ENCODE results near the gene SPOCD1.

The SPOCD1 gene

DNA sequence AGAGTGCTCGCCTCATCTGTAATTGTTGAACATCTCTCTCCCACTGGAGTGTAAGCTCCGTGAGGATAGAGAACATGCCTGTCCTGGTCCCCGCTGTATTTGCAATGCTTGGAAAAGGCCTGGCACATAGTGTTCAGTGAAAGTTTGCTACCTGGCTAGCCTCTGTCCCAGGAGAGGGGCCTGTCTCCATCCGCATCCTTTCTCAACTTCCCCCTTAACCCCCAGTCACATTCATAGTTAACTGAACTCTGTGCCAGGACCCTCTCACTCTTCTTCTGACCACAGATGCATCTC lies 15.2 kb downstream of the SPOCD1 start:
- DNase-seq (ENCODE audit: low read depth, low spot score), result no peak

DNA sequence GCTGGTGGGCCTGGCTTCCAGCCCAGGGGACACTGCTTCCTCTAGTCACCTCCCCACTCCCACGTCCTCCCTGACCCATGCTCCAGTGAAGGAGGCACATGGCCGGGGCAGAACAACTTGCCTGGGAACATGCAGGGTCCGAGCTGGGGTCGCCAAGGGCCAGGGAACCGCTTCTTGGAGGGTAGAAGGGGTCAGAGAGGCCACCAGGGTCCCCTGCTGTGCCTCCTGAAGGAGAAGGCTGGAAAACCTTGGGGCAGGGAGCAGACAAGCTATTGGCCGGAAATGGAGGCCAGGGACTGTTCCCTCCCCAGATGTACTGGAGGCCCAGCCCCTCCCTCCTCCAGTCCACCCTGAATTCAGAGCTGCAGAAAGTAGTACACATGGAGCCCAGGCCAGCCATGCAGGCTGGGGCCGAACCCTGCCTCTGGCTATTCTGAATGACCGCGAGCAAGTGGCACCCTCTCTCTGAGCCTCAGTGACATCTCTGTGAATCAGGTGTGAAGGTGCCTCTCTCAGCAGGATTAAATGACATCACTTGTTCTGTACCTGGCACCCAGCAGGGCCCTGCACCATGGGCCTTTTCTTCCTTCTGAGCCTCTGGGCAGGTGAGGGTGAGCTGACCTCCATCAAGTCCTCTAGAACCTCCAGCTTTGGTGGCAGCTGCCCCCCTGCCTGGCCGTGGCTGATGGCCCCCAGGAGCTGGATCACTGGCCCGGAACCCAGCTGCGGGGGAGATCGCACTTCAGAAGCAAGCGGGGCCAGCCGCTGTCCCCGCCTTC lies 15.7 kb downstream of the SPOCD1 start:
- no peak for DNase-seq (ENCODE audit: low read depth, low spot score)

DNA sequence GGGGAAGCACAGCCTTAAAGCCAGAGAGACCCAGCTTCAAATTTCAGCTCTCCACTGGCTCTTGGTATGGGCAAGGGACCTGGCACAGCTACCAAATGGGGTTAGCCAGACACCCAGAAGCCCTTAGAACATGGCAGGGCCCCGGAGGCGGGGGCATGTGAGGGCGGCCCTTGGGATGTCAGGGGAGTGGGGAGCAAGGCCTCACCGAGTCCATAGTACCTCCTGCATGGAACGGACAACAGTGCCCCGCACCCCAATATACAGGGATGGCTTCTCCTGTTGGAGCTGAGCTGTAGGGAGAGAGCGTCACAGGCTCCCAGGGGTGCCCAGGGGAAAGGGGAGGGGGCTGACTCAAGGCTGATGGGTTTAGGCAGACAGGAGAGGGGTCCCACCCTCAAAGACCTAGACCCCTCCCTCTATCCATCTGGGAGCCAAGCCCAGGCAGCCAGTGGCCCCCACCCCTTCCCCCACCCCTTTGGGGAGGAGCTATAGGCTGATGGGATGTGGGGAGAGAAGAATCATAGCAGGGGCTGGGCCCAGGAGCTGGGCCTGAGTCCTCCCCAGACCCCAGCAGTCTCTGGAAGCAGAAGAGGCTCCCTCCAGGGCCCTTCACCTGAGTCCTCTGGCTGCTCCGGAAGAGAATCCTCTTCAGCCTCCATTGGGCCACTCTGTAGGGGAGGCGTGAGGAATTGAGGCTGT lies 16.5 kb downstream of the SPOCD1 start:
- no peak for DNase-seq (ENCODE audit: low read depth, low spot score)

DNA sequence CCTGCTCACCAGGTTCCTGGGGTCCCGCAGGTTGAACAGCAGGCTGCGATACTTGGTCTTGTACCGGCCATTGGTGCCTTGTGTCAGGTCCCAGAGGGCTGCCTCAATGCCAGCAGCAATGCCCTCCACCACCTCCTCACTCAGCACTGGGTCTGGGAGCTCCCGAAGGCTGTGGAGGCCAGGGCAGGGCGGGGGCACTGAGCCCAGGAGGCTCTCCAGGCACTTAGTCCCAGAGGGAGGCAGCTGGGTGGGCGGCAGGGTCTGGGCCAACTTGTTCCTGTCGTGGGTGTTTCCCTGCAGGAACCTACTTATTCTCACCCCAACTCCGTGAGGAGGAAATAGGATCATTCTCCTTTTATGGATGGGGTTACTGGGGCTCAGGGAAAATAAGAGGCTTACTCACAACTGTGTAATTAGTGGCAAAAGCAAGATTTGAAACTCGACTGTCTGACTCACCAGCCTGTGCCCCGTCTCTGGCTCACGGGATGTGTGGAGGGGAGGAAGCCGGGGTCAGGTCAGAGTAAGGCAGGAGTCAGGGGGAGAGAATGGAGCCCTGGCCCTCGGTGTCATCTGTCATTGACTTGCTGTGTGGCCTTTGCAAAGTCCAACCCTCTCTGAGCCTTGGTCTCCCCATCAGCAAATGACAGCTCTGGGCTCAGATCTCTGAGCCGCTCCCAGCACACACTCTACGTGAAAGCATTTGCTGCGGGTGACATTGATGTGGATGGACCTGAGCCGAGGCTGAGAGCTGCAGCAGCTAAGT lies 17.2 kb downstream of the SPOCD1 start:
- no peak for DNase-seq (ENCODE audit: low read depth, low spot score)

DNA sequence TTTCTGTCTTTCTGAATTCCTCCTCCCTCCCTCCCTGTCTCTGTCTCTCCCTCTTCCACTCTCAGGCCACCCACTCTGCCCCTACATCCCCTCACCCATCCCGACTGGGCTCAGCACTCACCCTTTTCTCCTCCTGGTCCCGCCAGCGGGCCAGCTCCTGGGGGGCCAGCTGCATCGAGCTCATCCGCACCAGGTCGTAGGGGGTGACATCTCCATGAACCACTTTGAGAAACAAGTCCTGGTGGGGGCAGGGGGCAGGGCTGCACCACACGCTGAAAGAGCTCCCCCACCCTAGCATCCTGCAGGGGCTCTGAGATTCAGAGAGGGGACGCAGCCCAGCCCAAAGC lies 17.8 kb downstream of the SPOCD1 start:
- no peak for DNase-seq (ENCODE audit: low read depth, low spot score)

DNA sequence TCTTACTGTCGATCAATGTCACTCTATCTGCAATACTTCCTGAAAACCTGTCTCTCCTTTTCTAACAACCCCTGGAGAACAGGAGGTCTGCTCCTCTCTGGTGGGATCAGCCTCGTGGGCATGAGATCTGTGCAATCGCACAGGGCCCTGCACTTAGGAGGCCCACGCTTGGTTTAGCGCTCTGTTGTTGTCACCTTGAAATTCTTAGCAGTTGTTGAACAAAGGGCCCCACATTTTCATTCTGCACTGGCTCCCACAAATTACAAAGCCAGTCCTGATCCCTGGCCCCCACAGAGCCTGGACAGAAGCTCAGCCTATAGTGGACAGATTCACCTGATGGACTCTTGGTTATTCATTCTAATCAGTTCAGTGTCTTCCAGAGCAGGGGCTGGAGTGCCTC lies 18.6 kb downstream of the SPOCD1 start:
- DNase-seq (ENCODE audit: low read depth, low spot score), result no peak

DNA sequence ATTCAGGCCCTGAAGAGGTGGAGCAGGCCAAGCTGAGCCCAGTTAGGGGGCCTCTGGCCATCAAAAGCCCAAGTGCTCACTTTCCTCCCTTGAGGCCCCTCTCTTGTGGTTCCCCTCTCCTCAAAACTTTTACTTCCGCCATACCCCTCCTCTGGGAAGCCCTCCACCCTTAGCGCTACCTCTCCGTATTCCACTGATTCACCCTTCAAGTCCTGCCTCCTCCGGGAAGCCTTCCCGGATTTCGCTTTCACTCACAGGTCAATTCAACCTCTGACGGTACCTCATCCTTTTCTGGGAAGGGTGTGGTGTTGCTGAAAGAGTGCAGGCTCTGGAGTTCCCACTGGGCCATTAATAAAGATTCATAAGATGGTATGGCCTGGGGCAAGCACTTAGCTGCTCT lies 19.1 kb downstream of the SPOCD1 start:
- no peak for DNase-seq (ENCODE audit: low read depth, low spot score)

DNA sequence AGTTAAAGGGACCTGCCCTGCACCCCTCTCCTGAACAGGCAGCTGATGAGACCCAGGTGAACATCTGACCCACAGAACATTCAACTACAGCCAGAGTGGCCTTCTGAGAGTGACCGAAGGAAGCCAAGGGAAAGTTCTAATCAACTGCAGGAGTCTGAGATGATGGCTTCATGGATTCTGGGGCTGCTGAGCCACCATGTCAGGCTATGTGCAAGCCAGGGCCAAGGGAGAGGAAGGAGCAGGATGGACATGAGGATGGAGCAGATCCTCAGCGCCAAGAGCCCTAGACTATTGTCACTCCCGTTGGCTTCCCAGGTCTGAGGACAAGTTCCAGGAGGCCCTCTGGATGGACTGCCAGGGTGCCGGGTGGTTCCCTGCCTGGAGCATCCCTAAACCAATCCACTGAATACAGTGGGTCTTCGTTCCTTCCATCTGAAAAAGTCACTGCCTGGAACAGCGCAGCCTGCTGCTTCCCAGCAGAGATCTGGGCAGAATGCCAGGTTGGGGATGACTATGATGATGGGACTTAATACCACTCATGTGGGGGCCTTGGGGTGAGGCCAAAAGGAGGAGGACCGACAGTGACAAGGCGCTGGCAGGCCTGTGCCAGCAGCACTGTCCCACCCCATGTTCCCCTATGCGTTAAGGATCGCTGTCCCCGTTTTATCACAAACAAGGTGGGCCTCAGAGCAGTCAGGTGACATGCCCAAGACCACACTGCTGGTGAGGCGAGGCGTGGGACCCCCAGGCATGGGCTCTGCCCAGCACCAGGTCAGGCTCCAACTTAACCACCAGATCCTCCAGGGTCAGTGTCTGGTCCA lies 19.8 kb downstream of the SPOCD1 start:
- DNase-seq (ENCODE audit: low read depth, low spot score), result no peak

DNA sequence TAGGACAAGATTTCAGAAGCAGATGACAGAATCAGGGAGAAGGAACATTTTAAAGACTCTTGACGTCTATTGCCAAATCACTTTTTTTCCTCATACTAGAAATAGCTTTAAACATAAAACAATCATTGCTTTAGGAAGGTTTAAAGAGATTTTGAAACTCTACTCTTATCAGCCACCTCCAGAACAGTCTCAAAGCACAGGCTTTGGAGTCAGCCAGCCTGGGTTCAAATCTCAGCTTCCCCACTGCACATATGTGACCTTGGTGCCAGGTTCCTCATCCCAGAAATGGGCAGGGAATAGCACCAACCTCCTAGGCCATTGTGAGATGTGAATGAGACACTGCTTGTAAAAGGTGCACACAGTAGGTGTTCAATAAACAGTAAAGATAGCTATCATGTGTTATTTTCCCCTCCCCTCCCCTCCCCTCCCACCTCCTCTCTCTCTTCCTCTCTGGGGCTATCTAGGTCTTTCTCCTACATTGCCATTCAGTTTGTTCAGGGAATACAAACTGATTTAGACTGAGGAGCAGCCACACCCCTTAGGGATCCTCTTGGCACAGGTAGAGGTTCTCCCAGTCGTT lies 20.6 kb downstream of the SPOCD1 start:
- DNase-seq (ENCODE audit: low read depth, low spot score), result no peak

DNA sequence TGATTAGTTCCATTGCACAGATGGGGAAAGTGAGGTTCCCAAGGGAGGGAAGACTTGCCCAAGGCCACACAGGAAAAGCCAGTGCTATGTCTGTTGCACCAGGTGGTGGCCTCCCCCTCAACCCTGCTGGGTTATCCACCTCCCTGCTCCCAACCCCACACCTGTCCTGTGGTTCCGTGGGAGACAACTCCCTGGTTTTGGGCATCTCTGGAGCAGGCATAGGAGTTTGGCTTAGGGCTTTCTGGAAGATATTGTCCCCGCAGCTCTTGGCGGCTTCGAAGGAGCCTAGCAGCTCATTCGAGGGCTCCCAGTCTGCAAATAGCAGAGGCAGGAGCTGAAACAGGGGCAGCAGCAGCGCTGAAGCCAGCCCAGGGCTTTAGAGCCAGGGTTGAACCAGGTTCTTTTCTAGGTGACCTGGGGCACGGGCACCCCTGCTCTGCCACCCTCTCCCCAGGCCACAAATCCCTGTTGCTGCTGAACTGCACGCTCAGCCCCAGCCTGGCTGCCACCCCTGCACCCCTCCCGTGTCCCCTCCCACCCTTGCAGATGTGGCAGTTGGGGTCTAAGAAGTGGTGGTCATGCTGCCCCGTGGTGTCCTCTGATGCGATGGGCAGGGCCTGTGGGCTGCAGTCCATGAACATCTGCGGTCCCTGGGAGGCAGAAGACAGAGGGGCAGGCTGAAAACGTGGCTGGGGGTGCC lies 22.1 kb downstream of the SPOCD1 start:
- DNase-seq (ENCODE audit: low read depth, low spot score), result no peak

DNA sequence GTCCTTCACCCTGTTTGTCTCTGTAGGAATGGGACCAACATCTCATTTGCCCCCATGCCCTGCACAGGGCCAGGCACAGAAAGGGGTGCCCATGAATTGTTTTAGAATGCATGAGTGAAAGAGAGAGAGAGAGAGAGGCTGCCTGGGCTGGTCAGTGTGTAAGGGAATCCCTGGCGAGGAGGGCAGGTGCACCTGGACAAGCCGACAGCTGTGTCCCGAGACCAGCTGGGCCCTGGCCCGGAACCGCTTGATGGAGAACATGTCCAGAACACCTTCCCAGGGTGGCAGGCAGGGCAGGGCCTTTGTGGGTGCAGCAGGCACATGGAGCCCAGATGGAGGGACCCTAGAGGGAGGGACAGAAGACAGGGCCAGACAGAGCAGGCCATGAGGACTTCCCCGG lies 22.7 kb downstream of the SPOCD1 start:
- DNase-seq (ENCODE audit: low read depth, low spot score), result no peak

DNA sequence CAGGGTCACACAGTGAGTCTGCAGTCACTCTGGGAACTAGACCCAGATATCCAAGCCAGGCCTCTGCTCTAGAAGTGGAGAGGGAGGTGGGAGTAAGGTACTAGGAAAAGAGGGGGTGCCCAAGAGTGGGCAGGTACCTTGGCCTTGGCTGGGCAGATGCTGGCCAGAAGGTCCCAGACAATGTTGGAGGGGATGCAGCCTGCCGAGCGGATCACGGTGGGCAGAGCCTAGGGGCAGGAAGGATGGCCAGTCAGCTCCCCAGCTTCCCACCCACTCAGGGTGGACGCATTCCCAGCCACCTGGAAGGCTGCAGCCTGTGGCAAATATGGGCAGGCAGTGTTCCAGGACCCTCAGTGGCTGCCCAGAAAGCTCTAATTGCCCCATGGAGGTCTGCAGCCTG lies 23.3 kb downstream of the SPOCD1 start:
- no peak for DNase-seq (ENCODE audit: low read depth, low spot score)

DNA sequence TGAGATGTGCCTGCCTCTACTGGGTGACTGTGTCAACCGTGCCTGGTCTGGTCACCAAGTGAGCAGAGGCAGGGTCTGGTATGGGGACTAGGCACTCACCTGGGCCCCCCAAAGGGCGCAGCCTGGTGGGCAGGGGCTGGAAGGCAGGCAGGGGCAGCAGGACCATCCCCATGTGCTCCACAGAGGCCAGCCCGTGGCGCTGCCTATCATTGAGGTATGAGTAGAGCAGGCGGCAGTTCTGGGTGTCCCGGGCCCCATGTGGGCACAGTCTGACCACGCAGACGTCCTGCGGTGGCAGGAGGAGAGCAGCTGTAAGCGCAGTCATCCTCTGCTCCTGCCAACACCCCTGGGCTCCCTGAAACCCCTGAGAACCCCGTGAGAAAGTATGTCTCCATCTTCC lies 23.7 kb downstream of the SPOCD1 start:
- DNase-seq (ENCODE audit: low read depth, low spot score), result no peak

DNA sequence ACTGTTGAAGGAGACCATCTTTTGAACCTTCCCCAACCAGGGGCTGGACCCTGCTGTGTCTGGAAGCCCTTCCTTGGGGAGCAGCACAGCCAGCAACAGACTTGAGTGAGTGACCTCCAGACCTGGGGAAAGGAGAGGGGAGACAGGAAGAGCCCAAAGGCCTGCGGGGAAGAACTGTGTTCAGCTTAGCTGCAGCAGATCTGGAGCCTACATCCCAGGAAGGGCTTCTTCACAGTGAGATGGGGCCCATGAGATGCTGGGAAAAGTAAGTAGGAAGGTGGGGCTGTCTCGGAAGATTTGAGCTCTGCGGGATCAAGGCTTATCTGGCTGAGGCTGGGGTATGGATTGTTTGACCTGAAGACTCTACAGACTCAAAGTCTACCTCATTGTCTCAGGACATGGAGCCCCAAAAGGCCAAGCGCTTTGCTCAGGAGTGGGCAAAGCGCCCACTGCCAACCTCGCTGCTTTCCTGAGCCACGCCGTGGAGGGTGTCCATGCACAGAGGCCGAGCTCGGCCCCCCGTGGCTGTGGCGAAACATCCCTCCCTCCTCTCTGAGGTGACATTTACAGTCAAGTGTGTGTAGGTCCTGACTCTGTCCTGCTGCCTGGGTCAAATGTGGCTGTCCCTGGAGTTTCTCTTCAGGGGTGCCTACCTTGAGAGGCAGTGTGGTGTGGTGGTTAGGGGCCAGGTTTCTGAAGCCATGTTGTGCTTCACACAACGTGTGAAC lies 24.5 kb downstream of the SPOCD1 start:
- DNase-seq (ENCODE audit: low read depth, low spot score), result no peak

DNA sequence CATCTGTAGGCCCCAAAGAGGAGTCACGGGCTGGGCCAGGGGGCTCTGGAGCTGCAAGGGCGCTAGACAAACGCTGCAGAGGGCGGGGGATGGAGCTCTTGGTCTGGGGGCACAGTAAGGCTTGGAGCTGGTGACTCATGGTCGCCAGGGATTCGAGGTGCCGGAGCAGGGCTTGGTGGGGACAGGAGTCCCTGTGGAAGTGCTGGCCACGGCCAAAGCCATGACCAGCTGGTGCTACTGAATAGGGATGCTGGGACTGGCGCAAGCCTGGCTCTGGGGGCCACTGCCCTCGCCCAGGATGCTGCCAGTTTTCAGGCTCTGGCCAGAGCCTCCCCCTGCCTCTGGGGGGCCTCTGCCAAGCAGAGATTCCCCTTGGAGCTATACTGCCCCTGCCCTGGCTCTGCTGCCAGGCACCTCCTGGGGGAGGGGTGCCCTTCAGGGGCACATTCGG lies 25.2 kb downstream of the SPOCD1 start:
- no peak for DNase-seq (ENCODE audit: low read depth, low spot score)

DNA sequence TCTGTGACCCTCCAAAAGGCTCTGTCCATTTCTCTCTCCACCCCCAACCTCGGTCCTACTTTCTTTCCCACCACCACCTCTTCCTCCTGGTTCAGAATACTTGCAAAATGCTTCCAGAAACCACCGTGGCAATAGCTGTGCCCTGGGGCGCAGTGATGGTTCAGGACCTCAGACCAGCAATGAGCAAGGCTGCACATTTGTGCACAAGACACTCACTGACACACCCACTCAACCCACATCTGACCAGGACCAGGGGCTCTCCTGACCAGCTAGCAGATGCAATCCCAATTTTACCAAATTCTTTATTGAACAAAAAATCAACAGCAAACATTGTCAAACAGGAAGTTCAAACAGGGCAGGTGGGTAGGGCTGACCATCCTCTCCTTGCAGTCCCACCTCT lies 25.7 kb downstream of the SPOCD1 start:
- DNase-seq (ENCODE audit: low read depth, low spot score), result no peak

DNA sequence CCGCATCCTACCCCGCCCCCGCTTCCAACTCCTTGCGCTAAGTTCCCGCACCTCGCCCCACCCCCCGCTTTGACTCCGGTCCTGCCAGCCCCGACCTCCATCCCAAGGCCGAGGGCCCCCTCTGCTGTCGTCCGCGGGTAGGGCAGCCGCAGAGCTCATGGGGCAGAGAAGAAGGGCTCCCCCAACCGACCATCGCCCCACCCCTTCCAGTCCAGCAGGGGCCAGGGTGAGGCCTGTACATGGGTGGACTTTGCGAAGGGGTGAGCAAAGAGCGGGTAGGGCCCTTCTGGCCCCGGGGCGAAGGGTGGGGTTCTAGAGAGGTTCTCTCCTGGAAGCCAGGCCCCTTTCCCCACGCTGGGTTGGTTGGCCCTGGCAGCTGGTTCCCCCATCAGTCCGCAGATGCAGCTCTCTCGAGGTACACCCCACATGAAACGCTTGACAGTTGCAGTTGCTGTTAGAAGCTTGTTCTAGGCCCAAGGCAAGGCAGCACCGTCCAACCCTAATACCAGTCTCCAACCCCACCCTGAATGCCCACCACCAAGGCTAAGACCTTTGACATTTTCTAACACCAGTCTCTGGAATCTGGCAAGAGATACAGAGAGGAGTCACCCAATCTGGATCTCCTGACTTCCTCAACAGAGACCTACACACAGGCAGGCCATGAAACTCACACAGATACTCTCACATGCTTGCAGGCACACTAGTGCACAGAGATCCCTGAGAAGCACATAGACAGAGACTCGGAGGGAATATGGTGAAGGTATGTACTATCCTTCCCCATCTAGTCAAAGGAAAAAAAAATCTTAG lies 26.4 kb downstream of the SPOCD1 start:
- peak; percentile 62 for DNase-seq (ENCODE audit: low read depth, low spot score)

DNA sequence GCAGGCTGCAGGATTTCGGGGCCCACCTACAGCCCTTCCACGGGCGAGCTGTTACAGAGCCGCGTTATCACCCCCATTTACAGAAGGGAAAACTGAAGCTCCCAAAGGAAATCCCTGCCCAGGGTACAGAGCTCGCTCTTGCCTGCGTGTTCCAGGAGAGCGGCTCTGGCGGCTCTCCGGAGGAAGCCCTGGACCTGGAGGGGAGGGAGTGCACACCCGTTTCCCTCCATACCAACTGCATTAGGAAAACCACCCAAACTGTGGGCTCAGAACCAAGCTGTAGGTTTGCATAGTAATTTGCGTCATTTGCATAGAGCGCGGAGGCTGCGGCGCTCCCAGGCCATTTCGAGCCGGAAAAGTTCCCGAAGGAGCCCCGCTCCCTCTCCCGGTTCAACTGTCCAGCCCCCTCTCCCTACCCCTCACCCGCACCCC lies 27.0 kb downstream of the SPOCD1 start:
- no peak for DNase-seq (ENCODE audit: low read depth, low spot score)

DNA sequence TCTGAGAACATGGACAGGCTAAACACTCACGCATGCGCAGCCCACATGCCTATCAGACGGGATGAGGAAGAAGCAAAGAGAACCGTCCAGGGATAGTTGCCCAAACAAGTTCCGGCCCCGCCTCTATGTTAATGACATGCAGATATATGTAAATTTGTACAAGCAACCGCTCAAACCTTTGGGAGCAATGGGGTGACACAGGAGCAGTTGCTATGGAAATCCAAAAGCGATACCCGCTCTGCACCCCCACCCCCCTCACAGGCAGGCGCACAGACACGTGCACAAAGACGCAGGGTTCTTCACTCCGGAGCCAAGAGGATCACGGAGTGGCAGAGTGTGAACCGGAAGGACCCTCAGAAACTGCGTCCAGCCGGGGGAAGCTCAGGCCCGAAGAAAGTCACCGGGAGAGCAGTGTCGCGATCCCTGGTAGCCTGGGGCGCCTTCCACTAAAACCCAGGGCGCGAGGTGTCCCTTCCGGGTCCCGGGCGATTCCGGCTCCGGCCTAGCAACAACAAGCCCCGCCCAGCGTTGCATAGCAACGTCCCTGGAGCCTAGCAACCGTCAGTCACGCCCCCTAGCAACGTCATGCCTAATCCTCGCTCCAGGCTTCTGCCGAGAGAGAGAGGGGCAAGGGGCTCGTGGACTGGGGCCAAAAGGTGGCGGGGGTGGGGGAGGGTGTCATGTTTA lies 27.5 kb downstream of the SPOCD1 start:
- DNase-seq (ENCODE audit: low read depth, low spot score), result no peak
